NCI-H524 treated with DMSO at 0.1 percent for 48 hours (cell line): Measurements from ENCODE around the gene SARNP.

Experiments
- DNase-seq: peaks from one replicate; lab custom pipeline; 2025; lab: John Stamatoyannopoulos, UW

The SARNP gene

DNA sequence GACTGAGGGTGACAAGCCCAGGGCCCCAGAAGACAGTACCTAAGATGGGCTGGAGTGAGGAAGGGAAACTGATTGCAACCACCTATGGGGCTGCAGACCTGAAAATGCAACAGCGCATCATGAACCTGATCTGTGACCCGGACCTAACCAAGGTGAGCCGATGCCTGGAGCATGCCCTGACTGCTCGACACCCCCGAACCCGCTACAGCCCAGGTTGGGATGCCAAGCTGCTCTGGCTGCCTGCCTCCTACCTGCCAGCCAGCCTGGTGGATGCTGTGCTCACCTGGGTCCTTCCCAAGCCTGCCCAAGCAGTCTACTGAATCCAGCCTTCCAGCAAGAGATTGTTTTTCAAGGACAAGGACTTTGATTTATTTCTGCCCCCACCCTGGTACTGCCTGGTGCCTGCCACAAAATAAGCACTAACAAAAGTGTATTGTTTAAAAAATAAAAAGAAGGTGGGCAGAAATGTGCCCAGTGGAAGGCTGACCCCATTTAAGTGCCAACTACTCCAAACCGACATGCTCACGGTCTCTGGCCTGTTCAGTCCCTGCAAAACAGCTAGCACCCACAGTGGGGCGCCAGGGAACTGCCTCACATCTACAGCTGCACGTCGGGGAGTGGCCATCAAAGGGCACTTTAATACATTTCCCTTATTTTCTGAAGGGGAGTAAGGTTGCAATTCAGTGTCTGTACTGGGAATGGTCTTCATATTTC lies 93.1 kb downstream of the SARNP start:
- DNase-seq: peak; percentile 34

DNA sequence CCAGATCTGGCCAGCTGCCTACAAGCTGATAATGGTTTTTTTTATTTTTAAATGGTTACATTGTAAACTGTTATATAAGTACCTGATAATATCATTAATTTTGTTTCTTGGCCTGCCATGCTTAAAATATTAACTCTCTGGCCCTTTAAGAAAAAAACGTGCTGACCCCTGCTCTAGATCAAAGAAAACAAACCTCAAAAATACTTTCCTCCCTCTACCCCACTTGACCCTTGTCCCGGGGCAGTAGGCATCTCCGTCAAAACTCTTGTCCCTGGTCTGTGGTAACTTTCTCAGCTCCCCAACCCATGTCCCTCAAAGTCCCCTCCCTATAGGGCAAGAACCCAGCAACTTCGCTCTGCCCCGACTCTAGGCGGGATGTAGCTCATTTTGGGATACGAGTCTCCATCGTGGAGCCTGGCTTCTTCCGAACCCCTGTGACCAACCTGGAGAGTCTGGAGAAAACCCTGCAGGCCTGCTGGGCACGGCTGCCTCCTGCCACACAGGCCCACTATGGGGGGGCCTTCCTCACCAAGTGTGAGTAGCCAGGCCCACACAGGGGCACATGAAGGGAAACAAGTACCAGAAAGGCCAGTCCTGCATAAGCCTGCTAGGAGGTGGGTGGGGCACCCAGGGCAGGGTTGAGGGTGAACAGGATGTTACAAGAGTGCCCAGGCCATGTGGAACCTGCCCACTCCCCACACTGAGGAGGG lies 93.9 kb downstream of the SARNP start:
- no peak for DNase-seq

DNA sequence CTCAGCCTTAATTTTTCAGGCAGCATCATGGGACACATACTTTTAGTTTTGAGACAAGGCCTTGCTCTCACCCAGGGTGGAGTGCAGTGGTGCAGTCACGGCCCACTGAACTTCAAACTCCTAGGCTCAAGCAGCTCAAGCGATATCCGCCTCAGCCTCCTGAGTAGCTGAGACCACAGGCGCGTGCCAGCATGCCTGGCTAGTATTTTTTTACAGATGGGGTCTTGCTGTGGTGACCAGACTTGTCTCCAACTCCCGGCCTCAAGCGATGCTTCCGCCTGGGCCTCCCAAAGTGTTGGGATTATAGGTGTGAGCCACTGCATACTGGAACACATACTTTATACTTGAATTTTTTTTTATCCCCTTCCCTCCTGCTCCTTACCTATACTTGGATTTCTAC lies 94.6 kb downstream of the SARNP start:
- no peak for DNase-seq

DNA sequence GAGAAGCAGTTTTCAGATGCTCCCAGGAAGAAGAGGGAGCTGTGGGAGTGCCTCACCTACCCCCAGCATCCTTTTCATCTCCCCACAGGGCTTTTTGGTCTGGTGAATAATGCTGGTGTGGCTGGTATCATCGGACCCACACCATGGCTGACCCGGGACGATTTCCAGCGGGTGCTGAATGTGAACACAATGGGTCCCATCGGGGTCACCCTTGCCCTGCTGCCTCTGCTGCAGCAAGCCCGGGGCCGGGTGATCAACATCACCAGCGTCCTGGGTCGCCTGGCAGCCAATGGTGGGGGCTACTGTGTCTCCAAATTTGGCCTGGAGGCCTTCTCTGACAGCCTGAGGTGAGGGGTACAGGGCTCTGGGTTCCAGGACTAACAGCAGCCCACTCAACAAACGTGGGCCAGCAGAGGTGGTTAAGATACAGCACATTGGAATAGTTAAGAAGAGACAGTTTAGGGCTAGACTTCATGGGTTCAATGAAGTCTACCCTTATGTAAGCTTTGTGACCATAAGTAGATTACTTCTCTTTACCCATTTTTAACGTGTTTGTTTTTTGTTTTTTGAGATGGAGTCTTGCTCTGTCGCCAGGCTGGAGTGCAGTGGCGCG lies 95.8 kb downstream of the SARNP start:
- no peak for DNase-seq

DNA sequence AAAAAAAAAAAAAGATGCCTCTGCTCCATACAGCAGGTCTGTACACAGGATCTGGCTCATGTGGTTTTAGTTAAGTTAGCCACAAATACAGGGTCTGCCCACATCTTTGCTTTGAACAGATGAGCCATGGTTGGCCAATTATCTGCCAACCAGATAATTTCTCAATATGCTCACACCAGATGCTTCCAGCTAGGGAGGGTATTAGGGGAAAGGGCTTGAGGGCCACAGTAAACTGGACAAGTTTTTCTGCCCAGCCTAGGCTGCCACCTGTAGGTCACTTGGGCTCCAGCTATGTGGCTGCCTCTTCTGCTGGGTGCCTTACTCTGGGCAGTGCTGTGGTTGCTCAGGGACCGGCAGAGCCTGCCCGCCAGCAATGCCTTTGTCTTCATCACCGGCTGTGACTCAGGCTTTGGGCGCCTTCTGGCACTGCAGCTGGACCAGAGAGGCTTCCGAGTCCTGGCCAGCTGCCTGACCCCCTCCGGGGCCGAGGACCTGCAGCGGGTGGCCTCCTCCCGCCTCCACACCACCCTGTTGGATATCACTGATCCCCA lies 96.6 kb downstream of the SARNP start:
- peak; percentile 91 for DNase-seq

GRCh38 chr12:55720071-55720564 lies 97.4 kb downstream of the SARNP start, which contains the start of gene RDH5:
Gene RDH5 (plus strand): TSS chr12:55720393. CDS start chr12:55721185, 792 bp downstream.
- peak; percentile 90 for DNase-seq

- no peak for DNase-seq
These were observed 98.2 kb downstream of the SARNP start for GRCh38 chr12:55719371-55719770.

- DNase-seq: no peak
These were observed 98.8 kb downstream of the SARNP start for GRCh38 chr12:55718624-55719275.

DNA sequence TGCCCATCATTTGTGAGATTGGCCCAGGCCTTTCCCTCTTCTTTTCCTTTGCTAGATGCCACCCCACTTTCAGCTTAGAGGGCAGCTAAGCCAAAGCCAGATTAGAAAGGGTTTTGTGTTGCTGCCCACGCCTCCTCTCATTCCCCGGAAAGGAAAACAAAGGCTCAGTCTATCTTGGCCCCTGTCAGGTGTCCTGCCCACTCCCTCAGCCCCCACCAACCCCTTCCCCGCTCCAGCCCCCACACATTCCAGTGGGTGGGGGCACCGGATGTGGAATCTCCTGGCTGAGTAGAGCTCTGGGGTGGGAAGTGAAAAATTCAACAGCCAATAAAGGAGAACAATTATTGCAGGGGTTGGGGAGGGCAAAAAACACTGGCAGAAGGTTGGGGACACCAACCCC lies 99.5 kb downstream of the SARNP start:
- DNase-seq: no peak

- DNase-seq: peak; percentile 96
These were observed 100.2 kb downstream of the SARNP start for GRCh38 chr12:55717011-55718007.

- DNase-seq: no peak
These were observed 101.0 kb downstream of the SARNP start for GRCh38 chr12:55716582-55716957.

- peak; percentile 53 for DNase-seq
These were observed 101.5 kb downstream of the SARNP start, which contains the start of gene BLOC1S1 for GRCh38 chr12:55715833-55716581. Gene BLOC1S1 (plus strand): TSS chr12:55716046. CDS start chr12:55716052, 6 bp downstream.

- no peak for DNase-seq
These were observed 102.3 kb downstream of the SARNP start for GRCh38 chr12:55715169-55715764.

GRCh38 chr12:55713721-55714120 lies 103.8 kb downstream of the SARNP start:
- DNase-seq: no peak

- no peak for DNase-seq
These were observed 104.7 kb downstream of the SARNP start for GRCh38 chr12:55712700-55713415.

- DNase-seq: no peak
These were observed 105.6 kb downstream of the SARNP start for GRCh38 chr12:55711786-55712553.

GRCh38 chr12:55708695-55709233 lies 108.8 kb downstream of the SARNP start:
- DNase-seq: no peak
